ENCODE data around the gene TRAF5. TPM values are rescaled to one million over a fixed set of nuclear protein-coding genes. Genes with fewer than 3 reads are reported as not detected.
A peak's percentile ranks its signal among the peaks of the same experiment; 100 is the strongest.
"Not testable (repeated sequence)": the region's sequence is repeated elsewhere in the genome, so short reads cannot be mapped to it uniquely, and the experiment has no call there.

Gene TRAF5
- total RNA-seq, 1 donor from 2014 or later = 47.6 TPM

- DNase-seq (ENCODE audit: low spot score in 2 of 2, unreplicated experiment in 2 of 2); H3K4me1 Mint-ChIP-seq; H3K27ac Mint-ChIP-seq; H3K4me3 Mint-ChIP-seq: not testable (repeated sequence)
- peaks cover 43% of the 10 kb centered on the region for H3K36me3 Mint-ChIP-seq
- peaks cover 26% of the 10 kb centered on the region for H3K27me3 Mint-ChIP-seq (ENCODE audit: low read depth)
- H3K9me3 Mint-ChIP-seq = peaks cover 35% of the 10 kb centered on the region
These were observed 75.1 kb downstream of the TRAF5 start for GRCh38 chr1:211401751-211402150.

- H3K36me3 Mint-ChIP-seq = peaks cover 53% of the 10 kb centered on the region
- H3K27ac Mint-ChIP-seq; H3K4me1 Mint-ChIP-seq; DNase-seq (ENCODE audit: low spot score in 2 of 2, unreplicated experiment in 2 of 2); H3K27me3 Mint-ChIP-seq (ENCODE audit: low read depth); H3K4me3 Mint-ChIP-seq: not testable (repeated sequence)
- peaks cover 51% of the 10 kb centered on the region for H3K9me3 Mint-ChIP-seq
These were observed 79.5 kb downstream of the TRAF5 start for GRCh38 chr1:211406086-211406485.

- H3K27me3 Mint-ChIP-seq (ENCODE audit: low read depth); DNase-seq (ENCODE audit: low spot score in 2 of 2, unreplicated experiment in 2 of 2); H3K4me3 Mint-ChIP-seq; H3K4me1 Mint-ChIP-seq; H3K27ac Mint-ChIP-seq: not testable (repeated sequence)
- peaks cover 45% of the 10 kb centered on the region for H3K9me3 Mint-ChIP-seq
- peaks cover 46% of the 10 kb centered on the region for H3K36me3 Mint-ChIP-seq
These were observed 81.1 kb downstream of the TRAF5 start for GRCh38 chr1:211407749-211408148.

GRCh38 chr1:211411639-211412038, 85.0 kb downstream of the TRAF5 start:
- Mint-ChIP-seq H3K27me3 (ENCODE audit: low read depth) (no peaks in the 10 kb centered on the region), H3K4me1 (peaks cover 3% of the 10 kb centered on the region), H3K9me3 (peaks cover 43% of the 10 kb centered on the region), H3K4me3 (no peak overlapping the region), H3K27ac (no peak overlapping the region), H3K36me3 (peaks cover 33% of the 10 kb centered on the region)
- DNase-seq (ENCODE audit: low spot score in 2 of 2, unreplicated experiment in 2 of 2) = no peak
- no peak for TF ChIP-seq CTCF (IDR thresholded peaks at IDR 0.05; ENCODE audit: unreplicated experiment)

GRCh38 chr1:211415700-211416099, 89.1 kb downstream of the TRAF5 start:
- peak overlapping the region; percentile 59 for H3K27ac Mint-ChIP-seq
- H3K4me3 Mint-ChIP-seq = peak overlapping the region; percentile 65
- peaks cover 5% of the 10 kb centered on the region for H3K4me1 Mint-ChIP-seq
- H3K27me3 Mint-ChIP-seq (ENCODE audit: low read depth) = no peaks in the 10 kb centered on the region
- peaks cover 30% of the 10 kb centered on the region for H3K9me3 Mint-ChIP-seq
- no peak for TF ChIP-seq CTCF (IDR thresholded peaks at IDR 0.05; ENCODE audit: unreplicated experiment)
- peaks cover 15% of the 10 kb centered on the region for H3K36me3 Mint-ChIP-seq
- DNase-seq (ENCODE audit: low spot score in 2 of 2, unreplicated experiment in 2 of 2) = no peak

- Mint-ChIP-seq H3K4me3 (peak overlapping the region; percentile 65), H3K27ac (peak overlapping the region; percentile 59), H3K9me3 (peaks cover 30% of the 10 kb centered on the region), H3K36me3 (peaks cover 15% of the 10 kb centered on the region)
- H3K4me1 Mint-ChIP-seq; H3K27me3 Mint-ChIP-seq (ENCODE audit: low read depth): not testable (repeated sequence)
- DNase-seq (ENCODE audit: low spot score in 2 of 2, unreplicated experiment in 2 of 2) = peak in 1 of 2 experiments; percentile 43
These were observed 89.6 kb downstream of the TRAF5 start for GRCh38 chr1:211416246-211416627.

GRCh38 chr1:211416628-211417323, 90.1 kb downstream of the TRAF5 start:
- H3K9me3 Mint-ChIP-seq = peaks cover 30% of the 10 kb centered on the region
- peaks cover 12% of the 10 kb centered on the region for H3K36me3 Mint-ChIP-seq
- H3K27me3 Mint-ChIP-seq (ENCODE audit: low read depth); H3K4me1 Mint-ChIP-seq; H3K27ac Mint-ChIP-seq: not testable (repeated sequence)
- peak in 1 of 2 experiments; percentile 51 for DNase-seq (ENCODE audit: low spot score in 2 of 2, unreplicated experiment in 2 of 2)
- H3K4me3 Mint-ChIP-seq = peak overlapping the region; percentile 60

- Mint-ChIP-seq H3K27me3 (ENCODE audit: low read depth) (no peaks in the 10 kb centered on the region), H3K36me3 (peaks cover 1% of the 10 kb centered on the region), H3K27ac (no peak overlapping the region), H3K9me3 (peaks cover 13% of the 10 kb centered on the region), H3K4me3 (no peak overlapping the region), H3K4me1 (peaks cover 5% of the 10 kb centered on the region)
- no peak for TF ChIP-seq CTCF (IDR thresholded peaks at IDR 0.05; ENCODE audit: unreplicated experiment)
- no peak for DNase-seq (ENCODE audit: low spot score in 2 of 2, unreplicated experiment in 2 of 2)
These were observed 93.8 kb downstream of the TRAF5 start for GRCh38 chr1:211420389-211420788.
